ENCODE measurements around the gene HSD17B1. TPM values are rescaled to one million over a fixed set of nuclear protein-coding genes. Genes with fewer than 3 reads are reported as not detected.

HSD17B1 gene
- total and polyA plus RNA-seq, 2 of the 13 experiments (the other 11 are each of a cell fraction or from before 2014, with no cell fraction given): 0.54 to 0.93 TPM

DNA sequence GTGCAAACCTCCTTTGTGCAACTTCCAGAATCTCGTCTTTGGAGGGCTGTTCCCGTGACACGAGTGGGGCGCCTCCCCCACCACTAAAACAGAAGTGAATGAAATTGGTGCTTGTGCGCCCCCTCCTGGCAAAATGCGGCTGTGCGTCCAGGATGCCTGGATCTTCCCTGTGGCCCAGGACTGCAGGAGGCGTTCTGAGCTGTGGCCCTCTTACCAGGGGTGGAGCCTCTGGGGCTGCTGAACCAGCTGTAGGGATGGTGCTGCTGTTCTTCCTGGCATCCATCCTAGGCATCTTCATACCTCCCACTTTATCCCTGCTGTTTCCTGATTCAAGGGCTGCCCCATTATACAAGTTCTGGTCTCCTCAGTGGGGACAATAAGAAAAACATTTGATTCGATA, 35.2 kb upstream of the HSD17B1 start (continued):
- TF ChIP-seq ZSCAN20 (CRISPR knock-in tag; IDR thresholded peaks at IDR 0.05; ENCODE audit: borderline replicate concordance) (no peak), KDM4B (CRISPR knock-in tag; IDR thresholded peaks at IDR 0.05) (peak; percentile 45; the same call in 1 of the 2 replicates), ZBTB38 (CRISPR knock-in tag; IDR thresholded peaks at IDR 0.05) (peak; percentile 81), BRCA1 (CRISPR knock-in tag; IDR thresholded peaks at IDR 0.05) (0 out of 2 replicates have a peak, but pooled peaks have one; percentile 43), ZNF317 (CRISPR knock-in tag; IDR thresholded peaks at IDR 0.05) (no peak), RFX3 (CRISPR knock-in tag; IDR thresholded peaks at IDR 0.05) (no peak), ZNF589 (CRISPR knock-in tag; conservative IDR thresholded peaks at IDR 0.05) (no peak), SMC3 (IDR thresholded peaks at IDR 0.05; ENCODE audit: low read length) (peak; percentile 57), NFIB (CRISPR knock-in tag; IDR thresholded peaks at IDR 0.05; ENCODE audit: borderline replicate concordance) (no peak), ZIK1 (CRISPR knock-in tag; IDR thresholded peaks at IDR 0.05; ENCODE audit: borderline replicate concordance, low read depth) (no peak), TEAD2 (CRISPR knock-in tag; IDR thresholded peaks at IDR 0.05) (no peak), ZNF343 (CRISPR knock-in tag; IDR thresholded peaks at IDR 0.05) (no peak), SOX6 (IDR thresholded peaks at IDR 0.05) (no peak), SOX6 (CRISPR knock-in tag; IDR thresholded peaks at IDR 0.05) (no peak), ZNF563 (CRISPR knock-in tag; IDR thresholded peaks at IDR 0.05) (no peak), KAT8 (CRISPR knock-in tag; IDR thresholded peaks at IDR 0.05) (peak; percentile 55; the same call in 1 of the 2 replicates), MTF1 (CRISPR knock-in tag; IDR thresholded peaks at IDR 0.05) (no peak), ZNF33A (CRISPR knock-in tag; IDR thresholded peaks at IDR 0.05; ENCODE audit: borderline replicate concordance) (no peak), ZNF558 (CRISPR knock-in tag; IDR thresholded peaks at IDR 0.05; ENCODE audit: borderline replicate concordance) (no peak), ZNF235 (CRISPR knock-in tag; IDR thresholded peaks at IDR 0.05; ENCODE audit: borderline replicate concordance) (no peak), MXI1 (IDR thresholded peaks at IDR 0.05; ENCODE audit: borderline replicate concordance, low read depth, low read length) (no peak), NFE2L1 (CRISPR knock-in tag; IDR thresholded peaks at IDR 0.05; ENCODE audit: borderline replicate concordance) (no peak), MTA3 (CRISPR knock-in tag; IDR thresholded peaks at IDR 0.05) (no peak)
- TF ChIP-seq, protein P1, sequence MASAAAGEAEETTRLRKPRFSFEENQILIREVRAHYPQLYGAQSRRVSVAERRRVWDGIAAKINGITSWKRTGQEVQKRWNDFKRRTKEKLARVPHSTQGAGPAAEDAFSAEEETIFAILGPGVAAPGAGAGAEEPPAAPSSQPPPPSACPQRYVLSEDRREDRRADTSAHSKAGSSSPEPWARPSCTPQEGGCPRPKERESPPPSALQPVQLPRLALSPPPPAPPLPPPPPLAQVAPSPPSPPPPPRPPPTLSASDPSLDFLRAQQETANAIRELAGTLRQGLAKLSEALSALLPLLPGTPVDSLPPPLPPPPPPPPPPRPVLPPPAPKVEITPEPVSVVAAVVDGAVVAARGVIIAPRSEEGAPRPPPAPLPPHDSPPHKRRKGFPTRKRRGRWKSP (CRISPR knock-in tag; IDR thresholded peaks at IDR 0.05): peak; percentile 32; the same call in 1 of the 2 replicates
- TF ChIP-seq, protein P2, sequence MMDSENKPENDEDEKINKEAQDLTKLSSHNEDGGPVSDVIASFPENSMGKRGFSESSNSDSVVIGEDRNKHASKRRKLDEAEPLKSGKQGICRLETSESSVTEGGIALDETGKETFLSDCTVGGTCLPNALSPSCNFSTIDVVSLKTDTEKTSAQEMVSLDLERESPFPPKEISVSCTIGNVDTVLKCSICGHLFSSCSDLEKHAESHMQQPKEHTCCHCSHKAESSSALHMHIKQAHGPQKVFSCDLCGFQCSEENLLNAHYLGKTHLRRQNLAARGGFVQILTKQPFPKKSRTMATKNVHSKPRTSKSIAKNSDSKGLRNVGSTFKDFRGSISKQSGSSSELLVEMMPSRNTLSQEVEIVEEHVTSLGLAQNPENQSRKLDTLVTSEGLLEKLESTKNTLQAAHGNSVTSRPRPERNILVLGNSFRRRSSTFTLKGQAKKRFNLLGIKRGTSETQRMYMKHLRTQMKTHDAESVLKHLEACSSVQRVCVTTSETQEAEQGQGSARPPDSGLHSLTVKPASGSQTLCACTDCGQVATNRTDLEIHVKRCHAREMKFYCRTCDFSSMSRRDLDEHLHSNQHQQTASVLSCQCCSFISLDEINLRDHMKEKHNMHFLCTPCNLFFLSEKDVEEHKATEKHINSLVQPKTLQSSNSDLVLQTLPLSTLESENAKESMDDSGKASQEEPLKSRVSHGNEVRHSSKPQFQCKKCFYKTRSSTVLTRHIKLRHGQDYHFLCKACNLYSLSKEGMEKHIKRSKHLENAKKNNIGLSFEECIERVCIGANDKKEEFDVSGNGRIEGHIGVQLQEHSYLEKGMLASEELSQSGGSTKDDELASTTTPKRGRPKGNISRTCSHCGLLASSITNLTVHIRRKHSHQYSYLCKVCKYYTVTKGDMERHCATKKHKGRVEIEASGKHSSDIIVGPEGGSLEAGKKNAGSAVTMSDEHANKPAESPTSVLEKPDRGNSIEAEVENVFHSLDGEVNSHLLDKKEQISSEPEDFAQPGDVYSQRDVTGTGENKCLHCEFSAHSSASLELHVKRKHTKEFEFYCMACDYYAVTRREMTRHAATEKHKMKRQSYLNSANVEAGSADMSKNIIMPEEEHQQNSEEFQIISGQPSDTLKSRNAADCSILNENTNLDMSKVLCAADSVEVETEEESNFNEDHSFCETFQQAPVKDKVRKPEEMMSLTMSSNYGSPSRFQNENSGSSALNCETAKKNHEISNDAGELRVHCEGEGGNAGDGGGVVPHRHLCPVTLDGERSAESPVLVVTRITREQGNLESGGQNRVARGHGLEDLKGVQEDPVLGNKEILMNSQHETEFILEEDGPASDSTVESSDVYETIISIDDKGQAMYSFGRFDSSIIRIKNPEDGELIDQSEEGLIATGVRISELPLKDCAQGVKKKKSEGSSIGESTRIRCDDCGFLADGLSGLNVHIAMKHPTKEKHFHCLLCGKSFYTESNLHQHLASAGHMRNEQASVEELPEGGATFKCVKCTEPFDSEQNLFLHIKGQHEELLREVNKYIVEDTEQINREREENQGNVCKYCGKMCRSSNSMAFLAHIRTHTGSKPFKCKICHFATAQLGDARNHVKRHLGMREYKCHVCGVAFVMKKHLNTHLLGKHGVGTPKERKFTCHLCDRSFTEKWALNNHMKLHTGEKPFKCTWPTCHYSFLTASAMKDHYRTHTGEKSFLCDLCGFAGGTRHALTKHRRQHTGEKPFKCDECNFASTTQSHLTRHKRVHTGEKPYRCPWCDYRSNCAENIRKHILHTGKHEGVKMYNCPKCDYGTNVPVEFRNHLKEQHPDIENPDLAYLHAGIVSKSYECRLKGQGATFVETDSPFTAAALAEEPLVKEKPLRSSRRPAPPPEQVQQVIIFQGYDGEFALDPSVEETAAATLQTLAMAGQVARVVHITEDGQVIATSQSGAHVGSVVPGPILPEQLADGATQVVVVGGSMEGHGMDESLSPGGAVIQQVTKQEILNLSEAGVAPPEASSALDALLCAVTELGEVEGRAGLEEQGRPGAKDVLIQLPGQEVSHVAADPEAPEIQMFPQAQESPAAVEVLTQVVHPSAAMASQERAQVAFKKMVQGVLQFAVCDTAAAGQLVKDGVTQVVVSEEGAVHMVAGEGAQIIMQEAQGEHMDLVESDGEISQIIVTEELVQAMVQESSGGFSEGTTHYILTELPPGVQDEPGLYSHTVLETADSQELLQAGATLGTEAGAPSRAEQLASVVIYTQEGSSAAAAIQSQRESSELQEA (CRISPR knock-in tag; IDR thresholded peaks at IDR 0.05; ENCODE audit: not compliant biosample characterization): no peak
